Activated CD4-positive, alpha-beta T cell treated with anti-CD3 and anti-CD28 coated beads, Interleukin-2, amount 50 U/mL, for 1 hour (primary cell): ENCODE results near the gene CSK.

Experiments
- DNase-seq: peaks from one replicate; pipeline ENCODE4 v3.0.0-alpha.2; 2020

Gene CSK

DNA sequence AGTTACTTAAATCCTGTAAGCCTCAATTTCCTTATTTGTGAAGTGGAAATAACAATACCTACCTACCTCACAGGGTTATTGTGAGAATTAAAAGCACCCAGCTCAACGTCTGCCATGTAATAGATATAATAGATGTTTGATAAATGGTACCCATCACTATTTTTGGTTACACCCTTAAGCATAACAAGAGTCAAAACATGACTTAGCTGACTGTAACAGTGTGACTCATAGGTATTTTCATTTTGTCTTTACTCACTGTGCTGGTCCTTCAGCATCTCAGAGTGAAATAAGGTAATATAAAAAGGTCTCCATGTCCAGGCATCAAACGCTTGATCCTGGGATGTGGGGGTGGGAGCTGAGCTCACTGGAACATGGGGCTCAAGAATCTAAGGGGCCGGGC, 47.6 kb downstream of the CSK start:
- DNase-seq = no peak

DNA sequence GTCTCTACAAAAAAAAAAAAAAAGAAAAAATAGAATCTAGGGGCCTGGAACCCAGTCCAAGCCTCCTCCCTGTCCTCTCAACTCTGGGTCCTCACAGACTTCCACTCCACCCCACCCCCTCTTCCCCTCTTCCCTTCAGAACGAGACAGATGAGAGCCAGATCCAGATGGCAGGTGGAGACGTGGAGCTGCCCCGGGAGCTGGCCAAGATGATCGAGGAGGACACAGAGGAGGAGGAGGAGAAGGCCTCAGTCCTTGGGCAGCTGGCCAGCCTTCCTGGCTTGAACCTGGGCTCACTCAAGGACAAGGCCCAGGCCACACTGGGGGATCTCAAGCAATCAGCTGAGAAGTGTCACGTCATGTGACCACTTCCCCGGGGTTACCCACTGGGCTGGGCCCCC, 48.1 kb downstream of the CSK start:
- no peak for DNase-seq

DNA sequence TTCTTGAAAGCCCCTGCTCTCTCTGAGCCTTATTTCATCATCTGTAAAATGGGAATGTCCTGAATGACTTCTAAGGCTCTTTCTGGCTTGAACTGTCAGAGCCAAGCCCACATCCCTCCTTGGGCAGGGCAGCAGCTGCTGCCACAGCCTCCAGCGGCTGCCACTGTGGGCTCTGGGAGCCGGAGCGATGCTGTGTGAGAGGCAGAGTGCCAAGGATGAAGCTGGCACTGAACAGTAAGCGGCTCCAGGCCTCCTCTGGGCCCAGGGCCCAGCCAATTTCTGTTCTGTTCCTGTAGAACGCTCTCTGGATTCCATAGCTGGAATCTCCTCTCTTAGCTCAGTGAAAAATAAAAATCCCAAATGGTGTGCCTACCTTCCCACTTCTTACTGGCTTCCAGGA, 49.0 kb downstream of the CSK start:
- DNase-seq = no peak

DNA sequence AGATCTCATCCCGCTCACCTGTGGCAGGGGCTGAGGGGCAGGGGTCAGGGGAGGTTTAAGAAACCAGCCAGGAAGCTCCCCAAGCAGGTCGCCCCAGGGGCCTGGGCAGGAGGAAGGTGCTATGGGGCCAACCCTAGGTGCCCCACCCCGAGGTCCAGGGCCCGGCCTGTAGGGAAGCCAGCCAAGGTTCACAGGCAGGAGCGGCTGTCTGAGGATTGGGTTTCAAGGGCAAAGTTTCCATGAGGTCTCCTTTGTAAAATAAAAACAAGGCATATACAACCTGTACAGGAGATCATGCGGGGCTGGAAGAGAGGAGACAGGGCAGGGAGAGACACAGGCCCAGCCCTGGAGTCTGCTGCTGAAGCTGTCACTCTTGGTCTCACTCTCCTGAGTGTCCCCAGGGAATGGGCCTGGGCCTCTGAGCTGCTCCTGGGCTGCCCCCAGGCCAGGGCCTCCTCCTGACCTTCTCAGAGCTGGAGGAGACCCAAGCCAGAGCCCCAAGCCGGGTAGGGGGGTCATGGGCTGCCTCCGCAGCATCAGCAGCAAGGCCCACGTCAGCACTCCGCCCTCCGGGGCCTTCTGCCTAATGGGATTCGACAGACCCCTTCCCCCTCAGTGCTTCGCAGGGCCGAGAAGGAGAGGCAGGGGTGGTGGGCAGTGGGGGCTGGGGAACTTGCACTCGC, 50.1 kb downstream of the CSK start:
- DNase-seq = no peak

DNA sequence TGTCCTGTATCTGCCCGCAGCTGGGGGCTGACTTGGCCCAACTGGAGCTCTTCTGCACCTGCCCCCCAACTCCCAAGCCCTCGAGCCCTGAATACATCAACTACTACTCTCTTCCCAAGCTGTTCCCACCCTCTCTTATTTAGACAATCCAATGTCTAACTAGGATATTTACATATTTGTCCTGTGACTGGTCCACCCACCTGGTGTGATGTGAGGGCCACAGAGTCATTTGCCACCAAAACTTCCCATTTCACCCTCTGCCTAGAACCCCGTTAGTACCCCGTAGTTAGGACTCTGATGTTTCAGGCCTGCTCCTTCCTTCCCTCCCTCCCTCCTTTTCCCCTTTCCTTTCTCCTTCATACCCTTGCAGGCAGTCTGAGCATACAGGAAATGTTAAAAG, 50.9 kb downstream of the CSK start:
- no peak for DNase-seq

DNA sequence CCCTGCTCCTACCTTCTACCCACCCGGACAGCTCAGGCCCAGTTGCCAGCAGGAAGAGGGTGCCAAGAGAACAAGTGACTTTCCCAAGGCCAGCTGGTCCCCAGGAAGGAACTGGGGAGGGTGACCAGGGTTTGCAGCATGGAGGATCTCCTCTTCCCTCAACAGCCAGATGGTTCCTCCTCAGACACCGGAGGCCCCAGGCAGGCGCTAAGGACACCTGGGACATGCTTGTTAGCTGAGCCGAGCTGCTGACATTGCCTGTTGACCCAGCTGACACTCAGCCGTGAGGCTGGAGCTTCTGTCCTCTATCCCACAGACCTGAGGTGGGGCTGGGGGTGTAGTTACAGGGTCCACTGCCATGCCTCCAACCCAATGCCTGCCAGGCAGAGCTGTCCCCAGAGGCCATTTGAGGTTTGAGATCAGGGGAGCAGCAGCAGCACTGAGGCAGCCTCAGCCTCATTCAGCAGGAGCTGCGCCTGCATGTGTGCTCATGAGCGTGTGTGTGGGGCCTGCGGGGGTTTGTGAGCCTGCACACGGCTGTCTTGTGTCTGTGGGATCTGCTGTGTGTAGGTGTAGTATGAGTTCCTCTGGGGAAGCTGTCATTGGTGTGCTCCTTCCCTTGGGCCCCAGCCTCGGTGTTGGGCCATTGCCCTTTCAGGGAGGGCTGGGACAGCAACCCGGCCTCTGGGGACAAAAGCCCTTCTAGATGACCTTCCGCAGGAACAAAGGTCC, 51.7 kb downstream of the CSK start:
- no peak for DNase-seq

DNA sequence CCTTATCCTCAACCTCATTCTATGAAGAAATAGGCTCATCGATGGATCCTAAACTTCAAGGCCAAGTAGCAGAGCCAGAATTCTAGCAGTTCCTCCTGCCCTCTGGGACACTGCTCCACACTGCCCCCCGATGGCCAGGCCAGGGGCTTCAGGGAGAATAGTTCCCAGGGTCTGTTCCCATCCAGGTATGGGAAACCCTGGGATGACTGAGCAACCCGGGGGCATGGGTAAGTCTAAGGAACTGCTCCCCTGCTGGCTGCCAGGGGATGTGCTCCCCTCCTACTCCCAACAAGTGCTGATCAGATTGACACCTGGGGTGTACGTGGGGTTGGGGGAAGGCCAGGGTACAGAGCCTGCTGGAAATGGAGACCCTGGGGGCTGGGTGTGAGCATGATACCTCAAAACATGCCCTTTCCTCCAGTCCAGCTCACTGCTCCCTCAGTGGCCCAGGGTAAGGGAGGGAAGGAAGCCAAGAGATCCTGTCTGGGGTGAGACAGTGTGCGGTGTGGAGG, 53.5 kb downstream of the CSK start:
- peak; percentile 40 for DNase-seq

DNA sequence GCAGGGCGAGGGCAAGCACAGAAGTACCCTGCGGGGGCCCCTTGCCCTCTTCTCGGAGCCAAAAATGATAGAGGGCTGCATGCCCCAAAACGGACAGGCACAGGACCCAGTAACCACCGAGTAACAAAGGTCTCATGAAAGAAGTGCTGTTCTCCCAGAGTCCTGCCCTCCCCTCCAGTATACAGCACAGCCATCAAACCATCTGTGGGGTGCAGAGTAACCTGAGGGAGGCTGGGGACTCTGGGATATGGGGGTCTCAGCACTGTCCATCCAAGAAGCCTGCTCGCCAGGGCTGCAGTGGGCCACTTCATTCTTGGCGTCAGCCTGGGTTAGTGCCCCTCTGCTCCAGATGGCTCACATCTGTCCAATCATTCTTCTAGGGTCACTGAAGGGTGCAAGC, 55.0 kb downstream of the CSK start:
- DNase-seq = no peak

DNA sequence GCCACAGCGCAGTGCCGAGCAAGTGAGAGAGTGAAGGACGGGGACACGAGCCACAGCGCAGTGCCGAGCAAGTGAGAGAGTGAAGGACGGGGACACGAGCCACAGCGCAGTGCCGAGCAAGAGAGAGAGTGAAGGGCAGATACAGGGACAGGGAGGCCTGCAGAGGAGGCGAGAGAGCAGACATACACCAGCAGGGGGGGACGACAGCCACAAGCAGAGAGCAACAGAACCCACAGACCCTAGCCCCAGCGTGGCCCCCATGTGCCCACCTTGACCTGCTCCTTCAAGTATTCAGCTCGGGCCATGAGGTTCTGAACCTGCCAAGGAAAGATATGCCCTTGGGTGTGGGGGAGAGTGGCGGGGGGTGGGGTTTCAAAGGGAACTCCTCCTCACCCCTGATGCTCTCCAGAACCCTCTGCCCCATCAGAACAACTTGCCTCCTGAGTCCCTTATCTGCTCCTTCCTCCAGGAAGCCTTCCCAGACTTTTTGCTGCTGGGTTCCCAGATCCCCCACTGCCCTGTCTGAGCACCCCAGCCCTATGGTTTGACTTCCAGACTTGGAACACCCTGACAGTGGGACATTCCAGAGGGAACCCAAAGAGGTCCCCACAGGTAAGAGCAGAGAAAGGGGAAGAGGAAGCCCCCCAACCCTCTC, 55.7 kb downstream of the CSK start:
- no peak for DNase-seq

DNA sequence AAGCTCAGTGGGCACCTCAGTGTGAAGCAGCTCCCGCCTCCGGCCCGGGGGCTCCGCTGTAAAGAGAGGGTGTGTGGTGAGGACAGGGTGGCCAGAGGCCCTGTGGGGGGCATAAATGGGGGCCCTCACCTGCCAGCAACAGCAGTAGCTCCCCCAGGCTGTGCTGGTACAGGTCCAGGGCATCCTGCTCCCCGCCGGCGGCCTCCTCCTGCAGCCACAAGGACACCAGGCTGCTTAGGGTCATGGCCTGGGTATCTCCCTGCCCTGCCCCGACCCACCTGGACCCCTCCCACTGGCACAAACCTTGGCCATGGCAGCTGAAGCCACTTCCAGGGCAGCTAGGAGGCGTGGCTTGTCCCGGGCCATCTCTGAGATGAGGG, 56.2 kb downstream of the CSK start:
- no peak for DNase-seq

DNA sequence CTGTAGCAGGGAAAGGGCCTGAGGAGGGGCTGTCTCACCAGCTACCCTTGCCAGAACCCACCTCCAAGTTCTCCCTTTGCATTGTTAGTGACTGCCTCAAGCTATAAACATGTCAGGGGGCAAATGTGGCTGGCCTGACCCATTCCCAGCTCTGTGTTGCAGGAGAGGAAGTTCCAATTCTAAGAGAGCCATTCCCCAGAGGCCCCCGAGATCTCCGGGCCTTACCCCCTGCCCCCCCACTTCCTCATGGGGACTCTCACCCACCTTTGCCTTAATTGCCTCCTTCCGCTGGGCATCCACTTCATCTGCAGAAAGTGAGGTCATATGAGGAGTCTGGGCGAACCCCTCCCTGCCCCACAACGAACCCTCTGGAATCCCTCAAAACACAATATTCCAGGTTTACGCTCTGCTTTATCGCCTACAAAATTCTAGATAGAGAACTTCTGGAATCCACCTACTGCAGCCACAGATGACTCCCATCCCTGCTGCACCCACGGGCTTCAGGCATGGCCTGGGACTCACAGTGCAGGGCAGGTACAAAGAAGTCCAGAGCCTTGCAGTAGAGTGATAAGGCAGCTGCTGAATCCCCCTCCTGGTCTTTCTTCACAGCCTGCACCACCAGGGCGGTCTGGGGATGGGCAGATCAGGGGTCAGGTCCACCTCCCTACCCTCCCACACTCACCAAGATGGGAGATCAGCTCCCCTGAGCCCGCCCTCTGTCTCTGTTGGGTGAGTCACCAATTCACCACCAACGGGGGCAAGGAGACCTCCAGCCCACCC, 57.1 kb downstream of the CSK start:
- no peak for DNase-seq

DNA sequence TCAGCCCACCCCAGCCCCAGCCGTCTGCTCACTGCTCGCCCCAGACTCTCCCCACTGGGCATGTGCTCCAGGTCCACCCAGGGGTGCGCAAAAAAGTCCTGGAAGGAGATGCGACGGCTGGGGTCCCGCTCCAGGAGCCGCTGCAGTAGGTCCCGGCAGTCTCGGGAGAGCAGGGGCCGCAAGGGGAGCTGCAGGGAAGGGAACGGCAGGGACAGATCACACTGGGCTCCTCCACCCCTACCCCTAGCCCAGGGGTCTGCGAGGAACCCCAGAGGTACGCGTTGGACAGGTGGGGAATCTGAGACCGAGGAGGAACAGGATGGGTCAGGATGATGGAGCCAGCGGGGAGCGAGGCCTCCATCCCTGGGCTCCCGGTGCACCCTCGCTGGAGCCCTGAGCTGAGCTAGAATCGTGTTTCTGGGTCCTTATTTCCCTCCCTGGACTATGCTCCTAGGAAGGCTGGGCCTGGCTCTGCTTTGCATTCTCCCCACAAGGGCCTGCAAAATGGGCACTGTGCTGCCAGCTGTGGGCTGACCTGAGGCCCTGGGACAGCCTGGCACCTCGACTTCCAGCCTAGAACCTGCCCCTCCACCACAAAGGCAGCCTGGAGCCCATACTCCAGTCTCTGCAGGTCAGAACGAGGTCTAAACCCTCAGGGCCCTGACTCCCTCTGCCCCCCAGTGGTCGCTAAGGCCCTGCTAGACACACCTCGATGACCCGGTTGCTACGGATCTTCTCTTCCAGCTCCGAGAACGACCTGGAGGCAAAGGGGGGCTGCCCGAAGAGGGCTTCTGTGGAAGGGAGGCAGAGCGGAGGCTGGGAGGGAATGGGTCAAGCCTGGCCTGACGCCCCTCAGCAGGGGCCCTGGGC, 57.9 kb downstream of the CSK start:
- DNase-seq = no peak

DNA sequence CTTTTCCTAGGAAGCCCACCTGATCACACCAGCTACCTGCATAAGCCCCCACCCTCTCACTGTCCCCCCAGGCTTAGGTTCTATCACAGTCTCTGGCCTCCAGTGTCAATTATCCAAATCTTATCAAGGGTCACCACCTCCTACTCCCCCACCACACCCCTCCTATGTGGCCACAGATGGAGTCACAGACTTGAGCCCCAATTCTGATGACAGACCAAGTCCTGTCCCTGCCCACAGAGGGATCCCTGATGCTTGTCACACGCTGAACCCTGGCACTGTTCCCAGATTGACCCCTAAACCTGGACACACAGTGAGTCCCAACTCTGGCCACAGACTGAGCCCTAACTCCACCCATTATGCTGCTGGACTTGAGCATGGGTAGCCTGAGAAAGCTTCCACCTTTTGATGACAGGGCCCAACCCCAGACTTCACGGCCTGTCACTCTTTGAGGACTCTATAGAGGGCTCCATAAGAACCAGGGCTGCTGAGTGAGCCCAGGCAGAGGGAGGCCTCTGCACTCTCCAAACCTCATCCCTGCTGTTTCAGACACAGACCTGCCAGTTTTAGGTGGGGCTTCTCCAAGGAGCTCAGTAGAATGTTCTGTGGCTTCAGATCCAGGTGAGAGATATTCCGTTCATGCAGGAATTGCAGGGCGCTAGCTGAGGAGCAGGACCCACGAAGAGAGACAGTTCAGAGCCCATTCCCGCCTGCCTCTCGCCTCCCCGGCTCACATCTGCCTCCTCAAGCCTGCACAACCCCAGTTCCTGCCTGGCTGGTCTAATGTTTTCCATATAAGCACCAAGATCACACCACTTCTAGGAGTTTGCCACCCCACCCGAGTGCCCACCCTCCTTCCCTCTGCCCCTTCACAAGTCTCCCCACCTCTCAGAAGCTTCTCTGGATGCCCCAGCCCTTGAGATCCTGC, 59.2 kb downstream of the CSK start:
- no peak for DNase-seq

DNA sequence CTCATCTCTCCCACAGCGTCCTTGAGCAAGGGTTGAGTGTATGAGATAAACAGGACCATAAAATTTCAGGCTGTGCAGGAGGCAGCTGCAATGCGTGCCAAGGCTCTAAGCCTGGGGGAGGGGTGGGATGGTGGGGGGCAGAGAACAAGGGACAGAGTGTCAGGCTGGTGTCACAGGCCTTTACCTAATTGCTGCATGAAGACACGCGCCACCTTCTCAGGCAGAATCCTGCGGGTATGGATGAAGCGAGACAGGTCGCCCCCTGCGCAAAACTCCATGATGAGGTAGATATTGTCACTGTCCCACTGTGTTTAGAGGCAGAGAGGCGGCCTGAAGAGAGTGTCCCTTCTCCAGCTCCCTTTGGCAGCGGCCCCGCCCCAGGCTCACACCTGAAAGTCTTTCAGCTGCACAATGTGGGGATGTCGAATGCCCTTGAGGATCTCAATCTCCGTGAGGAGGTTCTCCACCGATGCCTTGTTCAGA, 60.1 kb downstream of the CSK start:
- DNase-seq = no peak

DNA sequence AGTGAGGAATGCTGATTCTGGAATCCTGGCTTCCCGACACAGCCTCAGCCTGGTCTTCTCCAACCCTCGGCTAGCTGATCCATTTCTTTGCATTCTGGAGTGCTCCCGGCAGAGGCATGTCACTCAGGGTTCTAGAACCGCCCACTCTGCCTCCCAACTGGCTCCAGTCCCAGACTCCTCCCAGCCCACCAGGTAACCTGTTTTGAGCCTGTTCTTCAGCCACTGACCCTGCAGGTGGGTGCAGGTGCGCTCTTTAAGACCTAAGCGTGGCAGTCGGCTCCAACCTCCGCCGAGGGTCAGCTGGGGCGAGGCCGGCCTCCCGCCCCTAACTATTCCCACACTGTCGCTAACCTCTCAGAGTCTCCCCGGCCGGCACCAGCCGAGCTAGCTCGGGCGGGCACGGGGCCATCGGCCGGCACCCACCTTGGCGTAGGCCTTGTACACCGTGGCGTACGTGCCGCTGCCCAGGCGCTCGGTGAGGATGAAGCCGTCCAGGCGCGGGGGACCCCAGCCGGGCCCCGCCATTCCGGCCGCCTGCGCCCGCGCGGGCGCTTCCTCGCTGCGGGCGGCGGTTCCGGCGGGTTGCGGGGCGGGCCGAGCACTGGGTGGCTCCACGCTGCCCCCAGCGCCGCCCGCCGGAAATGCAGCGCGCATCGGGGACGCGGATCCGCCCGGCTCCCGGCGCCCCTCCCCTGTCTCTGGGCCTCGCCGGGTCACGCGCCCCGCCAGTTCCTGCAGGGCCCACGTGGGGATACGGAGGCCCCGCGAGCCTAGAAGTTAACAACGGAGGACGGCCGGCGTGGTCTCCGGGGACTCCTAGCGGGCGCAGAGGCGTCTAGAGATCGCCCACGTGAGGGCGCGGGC, 60.9 kb downstream of the CSK start, which contains the start of gene ULK3:
Gene ULK3, minus strand, starts transcription at position 576 of the 864 bp plus-strand sequence. Its CDS starts 51 bp downstream, at position 525.
- DNase-seq = peak; percentile 91

DNA sequence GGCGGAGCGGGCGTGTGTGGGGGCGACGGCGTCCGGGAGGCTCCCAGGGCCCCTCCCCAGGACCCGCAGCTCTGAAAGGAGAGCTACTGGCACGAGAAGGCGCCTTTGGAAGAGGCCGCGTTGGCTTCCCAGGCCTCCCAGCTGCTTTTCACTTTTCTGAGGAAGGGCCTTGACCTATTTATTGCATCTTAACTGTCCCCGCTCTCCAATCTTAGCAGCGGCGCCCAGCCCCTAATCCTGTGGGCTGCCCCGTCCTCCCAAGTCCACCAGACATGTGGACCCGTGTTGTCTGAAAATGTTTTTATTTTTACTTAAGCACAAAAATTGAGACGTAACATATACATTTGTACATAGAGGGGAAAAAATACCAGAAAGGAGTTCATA, 61.6 kb downstream of the CSK start:
- DNase-seq = no peak

DNA sequence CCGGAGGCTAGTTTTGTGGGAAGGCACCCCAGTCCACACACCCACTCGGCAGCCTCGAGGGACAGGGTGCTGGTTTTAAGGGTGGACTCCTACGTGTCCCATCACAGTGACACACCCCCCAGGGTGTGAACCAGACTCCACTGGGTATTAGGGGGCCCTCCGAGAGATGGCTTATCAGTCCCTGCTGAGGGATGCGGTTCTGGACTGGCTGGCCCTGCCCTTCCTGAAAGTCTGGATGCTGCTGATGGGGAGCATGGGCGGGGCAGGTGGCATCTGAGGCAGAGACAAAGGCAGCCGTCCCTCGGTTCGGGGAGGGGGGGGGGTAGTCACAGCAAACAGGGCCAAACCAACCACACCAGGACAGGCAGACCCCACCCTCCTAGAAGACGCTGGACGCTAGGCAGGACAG, 62.0 kb downstream of the CSK start:
- DNase-seq = no peak

DNA sequence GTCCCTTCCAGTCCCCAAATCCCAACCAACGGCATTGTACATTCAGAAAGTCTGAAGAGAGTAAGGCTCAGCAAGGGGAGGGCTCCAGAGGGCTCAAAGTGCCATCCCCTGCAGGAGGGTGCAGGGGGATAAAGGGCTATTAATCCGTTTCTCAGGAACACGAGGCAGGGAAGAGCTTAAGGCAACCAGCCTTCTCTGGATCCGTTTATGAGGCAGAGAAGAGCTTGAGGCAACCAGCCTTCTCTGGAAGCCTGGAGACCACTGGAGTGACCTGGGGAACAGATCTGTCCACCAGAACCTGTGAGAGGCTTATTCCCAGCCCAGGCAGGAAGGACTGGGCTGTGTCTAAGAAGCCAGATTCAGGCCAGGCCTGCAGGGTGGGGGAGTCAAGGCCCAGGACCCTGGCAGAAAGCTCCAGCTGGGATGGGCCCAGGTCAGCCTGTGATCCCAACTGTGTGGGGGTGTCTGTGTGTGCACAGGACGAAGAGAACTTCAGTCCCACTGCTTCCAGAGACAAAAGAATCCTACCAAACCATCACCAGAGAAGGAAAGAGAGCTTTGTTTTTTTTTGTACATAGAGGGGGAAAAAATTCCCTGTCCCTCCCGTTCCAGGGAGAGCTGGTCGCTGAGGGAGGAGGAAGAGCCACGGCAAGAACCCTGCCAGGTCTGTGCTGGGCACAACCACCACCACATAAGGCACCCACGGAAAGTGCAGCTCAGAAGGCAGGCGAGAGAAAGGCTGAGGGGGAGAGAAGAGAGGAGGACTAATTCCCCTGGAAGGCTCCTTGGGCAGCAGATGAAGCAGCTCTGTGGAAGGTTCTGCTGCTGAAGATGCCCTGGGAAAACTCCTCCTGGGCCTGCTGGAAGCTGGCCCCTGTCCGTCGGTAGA, 62.7 kb downstream of the CSK start:
- no peak for DNase-seq

DNA sequence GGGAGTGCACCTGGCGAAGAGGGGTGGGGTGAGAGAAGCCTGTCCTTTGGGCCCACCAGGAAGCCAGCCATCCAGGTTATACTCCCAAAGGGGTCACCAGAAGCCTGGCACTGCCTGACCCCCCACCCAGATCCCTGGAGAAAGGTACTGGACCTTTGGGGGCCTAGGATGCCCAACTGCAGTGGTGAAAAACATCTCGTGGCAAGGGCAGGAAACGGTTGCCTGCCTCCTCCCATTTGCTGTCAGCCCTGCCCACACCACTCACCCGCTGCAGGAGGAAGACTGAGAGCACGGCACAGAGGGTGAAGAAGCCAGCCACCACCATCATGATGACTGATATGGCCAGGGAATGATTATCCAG, 63.3 kb downstream of the CSK start:
- DNase-seq = peak; percentile 49
